Dedifferentiated amniotic fluid mesenchymal stem cell (primary cell): ENCODE results near the gene DUSP23.

Experiments
- DNase-seq: peaks from one replicate; pipeline ENCODE4 v3.0.0-alpha.2; 2016; ENCODE audit errors: extremely low spot score

DUSP23 gene

DNA sequence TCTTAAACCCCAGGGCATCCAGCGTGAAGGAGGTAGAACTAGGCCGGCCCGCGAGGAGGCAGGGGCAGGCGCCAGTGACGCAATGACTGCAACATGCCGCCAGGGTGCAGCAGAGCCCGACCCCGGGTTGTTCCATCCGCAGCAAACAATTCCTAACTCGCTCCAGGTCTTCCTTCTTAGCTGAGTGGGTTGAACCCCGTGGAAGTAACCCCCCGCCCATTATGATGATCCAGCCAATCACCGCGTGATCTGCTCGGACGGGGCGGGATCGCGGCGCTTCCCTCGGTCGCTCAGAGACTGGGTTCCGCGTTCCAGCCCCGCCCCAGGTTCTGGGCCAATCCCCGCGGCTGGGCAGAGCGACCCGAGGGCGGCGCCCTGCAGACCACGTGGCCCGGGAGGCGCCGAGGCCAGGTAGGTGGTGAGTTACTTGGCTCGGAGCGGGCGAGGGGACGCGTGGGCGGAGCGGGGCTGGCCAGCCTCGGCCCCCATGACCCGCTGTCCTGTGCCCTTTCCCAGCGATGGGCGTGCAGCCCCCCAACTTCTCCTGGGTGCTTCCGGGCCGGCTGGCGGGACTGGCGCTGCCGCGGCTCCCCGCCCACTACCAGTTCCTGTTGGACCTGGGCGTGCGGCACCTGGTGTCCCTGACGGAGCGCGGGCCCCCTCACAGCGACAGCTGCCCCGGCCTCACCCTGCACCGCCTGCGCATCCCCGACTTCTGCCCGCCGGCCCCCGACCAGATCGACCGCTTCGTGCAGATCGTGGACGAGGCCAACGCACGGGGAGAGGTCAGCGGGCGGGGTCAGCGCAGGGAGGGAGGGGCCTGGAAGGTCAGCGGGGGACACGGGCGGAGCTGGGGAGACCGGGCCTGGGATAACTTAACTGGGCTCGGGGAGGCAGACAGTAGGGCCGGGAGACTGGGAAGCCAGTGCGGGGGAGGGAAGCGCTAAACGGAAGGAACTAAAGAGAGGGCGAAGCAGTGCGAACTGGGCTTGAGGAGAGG lies at the start of gene DUSP23:
Gene DUSP23 (plus strand): TSS at position 380 of the 1,000 bp plus-strand sequence. CDS start 139 bp downstream, at position 519.
- peak; percentile 98 for DNase-seq

DNA sequence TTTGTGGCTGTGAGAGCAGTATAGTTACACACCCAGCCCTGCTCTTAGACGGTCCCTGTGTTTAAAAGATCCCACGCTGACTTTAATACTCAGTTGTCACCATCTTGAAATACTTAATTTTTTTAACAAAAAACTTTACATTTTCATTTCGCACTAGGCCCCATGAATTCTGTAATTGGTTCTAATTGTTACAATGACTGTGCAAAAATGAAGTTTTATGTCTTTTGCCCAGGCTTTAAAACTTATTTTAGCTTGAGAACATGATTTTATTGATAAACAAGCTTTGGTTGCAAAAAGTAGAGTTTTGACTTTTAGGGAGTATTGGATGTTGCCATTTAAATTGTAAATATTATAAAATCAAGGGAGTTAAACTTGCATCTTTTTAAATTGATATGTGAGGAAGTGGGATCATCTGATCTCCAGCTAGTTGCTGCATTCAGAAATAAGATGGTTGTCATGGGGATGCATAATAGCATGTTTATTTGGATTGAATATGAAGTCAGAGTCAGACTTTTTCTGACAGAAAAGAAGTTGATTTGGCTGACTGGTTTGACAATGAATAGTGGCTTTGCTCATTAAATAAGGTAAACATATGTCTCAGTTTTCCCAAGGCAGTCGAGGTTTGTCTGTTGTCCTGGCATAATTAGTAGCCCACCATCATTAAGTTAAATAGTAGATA lies 43.4 kb upstream of the DUSP23 start:
- no peak for DNase-seq

- DNase-seq: no peak
Measured at GRCh38 chr1:159743651-159744410, 36.9 kb upstream of the DUSP23 start.

- no peak for DNase-seq
Measured at GRCh38 chr1:159746666-159747065, 34.1 kb upstream of the DUSP23 start.

DNA sequence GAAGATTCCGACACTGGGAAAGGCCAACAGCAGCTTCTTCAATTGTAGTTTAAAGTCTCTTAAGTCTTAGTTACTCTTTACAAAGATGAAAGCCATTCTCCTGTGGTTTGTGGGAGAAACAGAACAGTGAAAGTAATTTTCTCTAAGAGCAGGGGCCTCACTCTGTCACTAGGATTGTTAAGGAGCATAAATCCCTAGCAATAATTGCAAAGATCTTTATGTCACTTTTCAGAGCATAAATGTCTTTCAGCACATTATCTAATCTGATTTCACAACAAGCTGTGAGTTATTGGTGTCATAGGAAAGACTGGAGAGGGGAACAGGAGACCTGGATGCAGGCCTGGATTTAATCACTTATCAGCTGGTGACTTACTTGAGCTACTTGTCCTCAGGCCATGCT lies 32.4 kb upstream of the DUSP23 start:
- no peak for DNase-seq

GRCh38 chr1:159749630-159750029 lies 31.1 kb upstream of the DUSP23 start:
- no peak for DNase-seq

- DNase-seq: no peak
Measured at GRCh38 chr1:159750621-159751020, 30.1 kb upstream of the DUSP23 start.

DNA sequence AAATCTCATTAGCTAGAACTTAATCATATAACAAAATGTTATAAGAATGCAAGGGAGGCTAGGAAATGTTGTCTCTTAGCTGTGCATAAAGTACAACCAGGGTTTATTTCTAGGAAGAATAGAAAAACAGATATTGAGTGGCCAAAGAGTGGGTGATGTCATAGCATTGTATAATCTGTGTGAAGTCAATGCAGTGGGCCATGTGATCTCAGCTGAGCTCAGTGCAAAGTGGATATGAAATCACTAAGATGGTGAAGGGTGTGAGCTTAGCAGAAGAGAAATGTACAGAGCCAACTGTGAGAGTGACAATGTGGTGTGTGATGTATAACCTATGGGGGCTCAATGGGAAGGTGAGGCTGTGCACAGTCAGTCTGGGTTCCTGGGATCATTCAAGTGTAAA lies 29.7 kb upstream of the DUSP23 start:
- no peak for DNase-seq

DNA sequence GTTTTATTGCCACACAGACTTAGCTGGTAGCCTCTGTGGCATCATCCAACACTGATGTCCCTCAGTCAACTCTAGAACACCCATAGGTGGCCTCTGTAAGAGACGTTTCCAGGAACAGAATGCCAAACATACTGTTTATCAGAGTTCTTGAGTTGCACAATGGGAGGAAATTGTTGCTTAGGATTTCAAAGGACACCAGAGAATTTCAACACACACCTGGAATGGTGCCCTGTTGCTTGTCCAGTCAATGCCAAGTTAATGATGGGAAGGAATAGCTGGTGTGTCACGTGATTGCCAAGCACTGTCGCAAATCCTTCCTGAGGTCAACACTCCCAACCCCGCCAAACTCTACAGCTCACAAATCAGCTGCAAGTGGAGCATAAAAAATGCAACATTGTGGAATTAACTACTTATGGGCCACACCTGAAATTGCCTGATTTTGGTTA lies 28.6 kb upstream of the DUSP23 start:
- DNase-seq: peak; percentile 47

GRCh38 chr1:159753386-159753785 lies 27.4 kb upstream of the DUSP23 start:
- no peak for DNase-seq

DNA sequence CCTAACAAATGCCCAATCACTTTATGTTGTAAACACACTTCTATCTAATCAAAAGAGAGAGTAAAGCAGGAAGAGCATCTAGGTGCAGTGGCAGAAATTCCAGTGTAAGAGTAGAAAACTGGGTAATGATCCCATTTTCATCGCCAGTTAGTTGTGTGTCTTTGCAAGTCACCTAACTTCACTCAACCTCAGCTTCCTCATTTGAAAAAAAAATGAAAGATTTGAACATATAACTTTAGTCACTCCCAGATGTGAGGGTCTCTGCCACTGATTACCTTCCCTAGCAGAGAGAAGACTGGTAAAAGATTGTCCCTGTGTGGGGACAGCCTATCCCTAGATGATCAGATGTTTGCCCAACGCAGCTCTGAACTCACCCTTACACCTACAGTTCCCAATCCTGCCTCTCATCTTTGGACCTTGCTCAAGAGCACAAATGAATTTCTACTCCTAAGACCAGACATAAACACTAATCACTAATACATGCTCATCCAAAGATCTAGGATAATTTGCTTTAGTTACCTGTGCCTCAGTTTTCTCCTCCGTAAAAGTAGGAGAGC lies 25.2 kb upstream of the DUSP23 start:
- no peak for DNase-seq

GRCh38 chr1:159756397-159756796 lies 24.4 kb upstream of the DUSP23 start:
- no peak for DNase-seq

DNA sequence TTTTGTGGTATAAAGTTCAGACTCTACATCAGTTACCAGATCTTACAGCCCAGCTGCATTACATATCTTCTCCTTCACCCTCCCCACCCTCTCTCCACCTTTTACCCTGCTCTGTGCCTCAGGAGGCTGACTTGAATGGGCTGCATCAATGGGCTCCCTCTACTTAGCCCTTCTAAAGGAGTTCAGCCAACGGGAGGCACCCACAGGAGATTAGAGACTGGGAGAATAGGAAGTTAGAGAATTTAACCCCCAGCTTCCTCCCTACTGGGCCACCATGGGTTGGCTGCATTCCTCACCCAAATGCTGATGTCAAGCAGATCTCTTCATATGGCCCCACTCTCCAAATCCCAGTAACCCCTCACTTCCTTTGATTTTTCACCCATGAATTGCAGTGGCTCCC lies 17.1 kb upstream of the DUSP23 start:
- no peak for DNase-seq

DNA sequence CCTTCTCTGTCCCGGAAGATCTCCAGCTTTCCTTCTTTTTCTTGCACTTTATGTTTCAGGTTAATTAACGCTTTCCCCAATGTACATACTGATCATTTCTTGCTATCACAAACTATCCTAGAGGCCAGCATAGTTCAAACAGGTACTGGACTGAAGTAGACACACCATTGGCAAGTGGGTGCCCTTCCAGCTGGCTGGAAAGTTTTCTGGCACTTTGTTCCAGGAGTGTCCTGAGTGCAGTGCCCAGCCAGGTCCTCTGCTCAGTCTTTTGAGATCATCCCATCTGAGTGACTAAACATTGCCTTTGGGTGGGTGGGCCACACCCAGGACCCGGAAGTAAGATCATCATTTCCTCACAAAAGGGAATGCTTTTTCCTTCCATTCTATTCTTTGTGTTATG lies 15.0 kb upstream of the DUSP23 start:
- no peak for DNase-seq

GRCh38 chr1:159771127-159771895 lies 9.5 kb upstream of the DUSP23 start:
- no peak for DNase-seq

GRCh38 chr1:159774465-159774864 lies 6.3 kb upstream of the DUSP23 start:
- no peak for DNase-seq

DNA sequence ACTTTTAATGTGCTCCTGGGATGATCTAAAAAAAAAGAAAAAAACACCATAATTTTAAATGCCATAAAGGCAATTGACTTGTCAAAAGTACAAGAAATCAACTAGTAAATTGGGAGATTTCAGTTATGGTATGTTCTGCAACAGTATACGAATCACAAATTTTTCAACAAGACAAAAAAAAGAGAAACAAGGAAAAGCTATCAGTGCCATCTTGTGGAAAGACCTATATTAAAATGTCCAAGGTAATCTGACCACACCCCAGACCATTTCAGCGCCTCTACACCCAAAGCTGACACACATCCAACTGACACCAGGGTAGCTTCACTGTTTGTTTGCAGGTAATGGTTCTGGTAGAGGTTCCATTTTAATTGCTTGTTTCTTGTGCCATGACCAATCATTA lies 5.0 kb upstream of the DUSP23 start:
- DNase-seq: no peak

GRCh38 chr1:159778266-159778665 lies 2.5 kb upstream of the DUSP23 start:
- DNase-seq: no peak

- DNase-seq: no peak
Measured at GRCh38 chr1:159779403-159779851, 1.3 kb upstream of the DUSP23 start.

GRCh38 chr1:159781992-159782391 lies 1.2 kb downstream of the DUSP23 start:
- no peak for DNase-seq

DNA sequence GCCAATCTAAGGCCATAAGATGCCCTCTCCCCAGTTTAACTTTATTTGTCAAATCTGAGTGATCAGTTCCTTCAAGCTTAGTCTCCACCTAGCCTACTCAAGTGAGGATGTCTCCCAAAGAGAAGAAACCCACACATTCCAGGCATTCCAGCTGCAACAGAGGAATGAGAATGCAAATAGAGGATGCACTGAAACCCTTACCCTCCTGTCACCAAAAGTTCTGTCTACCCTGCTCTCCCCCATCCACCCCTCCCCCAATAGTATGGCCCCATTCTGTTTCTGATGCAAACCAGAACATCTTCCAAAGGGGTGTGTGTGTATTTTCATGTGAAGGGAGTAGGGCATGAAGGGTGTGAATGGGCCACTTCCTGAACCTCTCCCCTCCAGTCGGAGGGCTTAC lies 3.0 kb downstream of the DUSP23 start:
- DNase-seq: no peak
